Right hindlimb (tissue), 1 donor: ENCODE results near the gene EFS.

ENCODE experiments used
- DNase-seq: peaks from one replicate; pipeline ENCODE4 v3.0.0-alpha.2; 2018

The EFS gene

DNA sequence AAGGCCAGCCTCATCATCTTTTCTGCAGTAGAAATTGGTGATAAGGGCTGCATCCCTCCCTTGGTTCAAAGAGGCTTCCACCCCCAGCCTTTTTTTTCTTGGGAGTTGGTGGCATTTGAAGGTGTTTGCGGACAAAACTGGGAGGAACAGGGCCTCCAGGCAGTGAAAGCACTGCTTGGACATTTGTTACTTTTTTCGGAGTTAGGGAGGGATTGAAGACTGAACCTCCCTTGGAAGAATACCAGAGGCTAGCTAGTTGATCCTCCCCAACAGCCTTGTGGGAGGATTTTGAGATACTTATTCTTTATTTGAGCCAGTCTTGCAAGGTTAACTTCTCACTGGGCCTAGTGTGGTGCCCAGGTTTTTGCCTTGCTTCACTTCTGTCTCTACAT is 40.5 kb downstream of the EFS start:
- DNase-seq: no peak

GRCh38 chr14:23323838-23324454 is 41.0 kb downstream of the EFS start:
- no peak for DNase-seq

- DNase-seq: no peak
These were observed 42.1 kb downstream of the EFS start for GRCh38 chr14:23322568-23323517.

DNA sequence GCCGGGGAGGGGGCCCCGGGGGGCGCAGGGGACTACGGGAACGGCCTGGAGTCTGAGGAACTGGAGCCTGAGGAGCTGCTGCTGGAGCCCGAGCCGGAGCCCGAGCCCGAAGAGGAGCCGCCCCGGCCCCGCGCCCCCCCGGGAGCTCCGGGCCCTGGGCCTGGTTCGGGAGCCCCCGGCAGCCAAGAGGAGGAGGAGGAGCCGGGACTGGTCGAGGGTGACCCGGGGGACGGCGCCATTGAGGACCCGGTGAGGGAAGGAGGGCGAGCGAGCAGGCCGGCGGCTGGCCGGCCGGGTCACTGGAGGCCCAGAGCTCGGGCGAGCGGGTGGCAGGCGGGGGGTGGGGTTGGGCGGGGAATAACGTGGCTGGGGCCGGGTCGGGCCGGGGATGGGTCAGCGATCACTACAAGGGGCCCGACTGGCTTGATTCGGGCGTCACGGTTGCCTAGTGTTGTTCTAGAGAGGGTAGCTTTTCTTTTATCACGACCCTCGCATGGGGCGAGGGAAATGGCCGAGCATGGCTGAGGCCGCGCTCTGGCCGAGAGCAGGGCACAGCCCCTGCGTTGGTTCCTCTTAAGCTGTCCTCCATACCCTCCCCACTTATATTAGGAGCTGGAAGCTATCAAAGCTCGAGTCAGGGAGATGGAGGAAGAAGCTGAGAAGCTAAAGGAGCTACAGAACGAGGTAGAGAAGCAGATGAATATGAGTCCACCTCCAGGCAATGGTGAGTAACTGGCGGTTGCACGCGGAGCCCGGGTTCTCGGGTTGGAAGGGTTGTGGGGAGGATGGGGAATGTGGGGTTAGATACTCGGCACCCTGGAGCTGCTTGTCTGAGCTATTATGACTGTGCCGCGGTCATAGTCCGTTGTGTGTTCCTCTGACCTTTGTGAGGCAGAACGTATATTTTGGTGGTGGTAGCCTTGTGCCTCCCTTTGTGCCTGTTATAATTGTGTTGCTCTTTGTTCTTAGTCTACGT is 43.1 kb downstream of the EFS start:
- peak; percentile 44 for DNase-seq

DNA sequence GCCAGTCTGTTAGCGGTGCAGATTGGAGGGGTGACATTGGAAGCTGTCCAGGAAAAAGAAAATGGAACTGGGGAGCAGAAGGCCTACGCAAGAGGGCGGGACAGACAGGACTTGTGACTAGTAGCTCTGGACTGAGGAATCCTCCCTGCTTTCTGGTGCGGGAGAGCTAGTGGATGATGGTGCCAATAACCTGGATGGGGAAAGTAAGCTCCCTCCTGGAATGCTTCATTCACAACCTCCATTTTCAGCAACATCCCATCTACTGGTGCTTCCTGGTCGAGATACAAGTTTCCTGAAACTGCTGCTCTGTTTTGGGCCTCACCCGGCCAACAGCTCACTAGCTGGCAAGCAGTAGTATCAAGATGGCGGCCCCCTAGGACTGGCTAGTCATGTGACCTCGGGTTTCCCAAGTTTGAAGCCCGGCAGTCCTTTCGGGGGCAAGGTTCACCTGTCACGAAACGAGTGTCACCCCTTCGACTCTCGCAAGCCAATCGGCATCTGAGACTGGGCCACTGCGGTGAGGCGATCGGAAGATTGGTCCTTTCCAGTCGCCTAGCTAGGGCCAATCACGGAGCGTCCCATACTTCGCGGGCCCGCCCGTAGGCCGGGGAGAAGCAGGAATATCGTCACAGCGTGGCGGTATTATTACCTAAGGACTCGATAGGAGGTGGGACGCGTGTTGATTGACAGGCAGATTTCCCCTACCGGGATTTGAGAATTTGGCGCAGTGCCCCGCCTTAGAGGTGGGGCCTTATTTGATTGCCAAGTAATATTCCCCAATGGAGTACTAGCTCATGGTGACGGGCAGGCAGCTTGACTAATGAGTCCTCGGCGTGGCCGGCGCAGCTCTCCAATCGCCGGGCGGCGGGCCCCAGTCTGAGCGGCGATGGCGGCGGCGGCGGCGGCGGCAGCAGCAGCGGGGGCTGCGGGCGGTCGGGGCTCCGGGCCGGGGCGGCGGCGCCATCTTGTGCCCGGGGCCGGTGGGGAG is 44.1 kb downstream of the EFS start, which contains the start of gene PABPN1:
Gene PABPN1, plus strand, starts transcription at position 874 of the 988 bp plus-strand sequence. Its CDS starts 13 bp downstream, at position 887.
- peak; percentile 100 for DNase-seq

GRCh38 chr14:23319746-23320583 is 45.0 kb downstream of the EFS start:
- DNase-seq: no peak

DNA sequence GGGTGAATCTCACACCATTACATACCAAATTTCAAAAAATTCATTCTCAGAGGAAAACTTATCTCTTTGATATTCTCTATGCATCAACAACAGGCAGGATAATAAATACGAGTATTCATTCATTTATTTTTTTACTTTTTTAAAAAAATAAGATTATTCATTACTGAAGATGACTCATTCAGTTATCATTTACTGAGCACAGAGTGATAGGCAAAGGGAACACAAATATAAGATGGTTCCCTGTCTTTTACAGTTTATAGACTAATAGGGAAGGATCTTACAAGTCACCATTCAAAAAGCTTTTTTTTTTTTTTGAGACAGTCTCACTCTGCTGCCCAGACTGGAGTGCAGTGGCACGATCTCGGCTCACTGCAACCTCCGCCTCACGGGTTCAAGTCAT is 48.7 kb downstream of the EFS start:
- no peak for DNase-seq

DNA sequence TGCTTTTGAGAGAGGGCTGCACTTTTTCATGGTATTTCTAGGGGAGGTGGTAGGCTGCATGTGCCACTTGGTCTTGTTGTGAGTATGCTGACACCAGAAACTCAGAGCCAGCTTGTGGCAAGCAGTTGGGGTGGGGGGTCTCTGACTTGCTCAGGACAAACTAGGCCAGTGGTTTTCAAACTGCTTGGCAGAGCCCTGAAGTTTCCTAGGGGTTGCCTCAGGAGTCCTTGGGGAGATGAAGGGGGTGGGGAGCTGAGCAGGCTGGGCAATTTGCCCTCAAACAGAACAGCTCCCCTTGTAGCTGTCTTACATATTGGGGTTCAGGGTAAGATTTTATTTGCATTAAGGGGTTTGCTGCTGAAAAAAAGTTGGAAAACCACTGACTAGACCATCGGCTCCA is 54.4 kb downstream of the EFS start:
- no peak for DNase-seq

DNA sequence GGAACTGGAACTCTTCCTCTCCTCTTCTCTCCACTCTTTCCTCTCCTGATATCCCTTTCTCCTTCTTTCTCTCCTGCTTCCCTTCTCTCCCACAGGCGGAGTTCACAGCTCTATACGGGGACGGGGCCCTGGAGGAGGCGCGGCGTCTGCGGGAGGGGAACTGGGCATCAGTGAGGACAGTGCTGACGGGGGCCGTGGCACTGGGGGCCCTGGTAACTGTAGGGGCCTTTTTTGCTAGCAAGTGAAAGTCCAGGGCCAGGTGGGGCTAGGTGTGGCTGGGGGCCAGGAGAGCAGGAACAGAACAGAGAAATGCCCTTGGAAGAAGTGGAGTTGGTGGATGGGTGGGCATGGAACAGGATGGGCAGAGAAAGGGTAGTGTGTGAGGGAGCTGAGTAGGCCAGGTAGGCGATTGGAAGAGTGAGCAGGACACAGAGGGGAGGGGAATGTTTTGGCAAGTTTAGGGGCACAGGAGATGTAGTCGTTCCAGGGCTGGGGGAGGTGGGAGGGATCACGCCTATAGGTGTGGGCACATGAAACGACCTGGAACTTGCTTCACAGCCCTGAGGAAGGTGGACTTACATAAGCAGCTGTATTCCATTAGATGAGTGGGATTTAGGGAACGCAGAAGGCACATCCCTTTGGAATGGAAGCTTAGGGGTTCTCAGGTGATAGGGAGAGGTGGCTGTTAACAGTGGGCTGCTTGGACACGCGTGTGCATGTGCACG is 56.1 kb downstream of the EFS start:
- DNase-seq: no peak

- DNase-seq: no peak
These were observed 57.0 kb downstream of the EFS start for GRCh38 chr14:23307687-23308644.

DNA sequence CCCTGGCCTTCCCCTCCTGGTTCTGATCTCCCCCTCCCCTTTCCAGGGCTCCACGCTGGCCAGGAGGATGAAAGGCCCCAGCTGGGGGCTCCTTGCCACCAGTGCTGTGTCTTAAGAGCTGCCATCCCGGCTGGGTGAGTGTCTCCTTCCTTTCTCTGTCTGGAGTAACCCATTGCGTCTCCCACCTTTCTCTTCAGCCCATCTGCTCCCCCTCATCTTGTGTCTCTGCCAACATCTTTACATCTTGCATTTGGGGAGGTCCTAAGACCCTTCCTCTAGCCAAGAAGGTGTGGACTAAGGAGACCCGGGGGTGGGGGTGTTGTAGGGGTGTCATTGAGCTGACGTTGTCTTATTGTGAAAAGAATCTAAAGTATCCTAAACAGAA is 57.8 kb downstream of the EFS start:
- no peak for DNase-seq

DNA sequence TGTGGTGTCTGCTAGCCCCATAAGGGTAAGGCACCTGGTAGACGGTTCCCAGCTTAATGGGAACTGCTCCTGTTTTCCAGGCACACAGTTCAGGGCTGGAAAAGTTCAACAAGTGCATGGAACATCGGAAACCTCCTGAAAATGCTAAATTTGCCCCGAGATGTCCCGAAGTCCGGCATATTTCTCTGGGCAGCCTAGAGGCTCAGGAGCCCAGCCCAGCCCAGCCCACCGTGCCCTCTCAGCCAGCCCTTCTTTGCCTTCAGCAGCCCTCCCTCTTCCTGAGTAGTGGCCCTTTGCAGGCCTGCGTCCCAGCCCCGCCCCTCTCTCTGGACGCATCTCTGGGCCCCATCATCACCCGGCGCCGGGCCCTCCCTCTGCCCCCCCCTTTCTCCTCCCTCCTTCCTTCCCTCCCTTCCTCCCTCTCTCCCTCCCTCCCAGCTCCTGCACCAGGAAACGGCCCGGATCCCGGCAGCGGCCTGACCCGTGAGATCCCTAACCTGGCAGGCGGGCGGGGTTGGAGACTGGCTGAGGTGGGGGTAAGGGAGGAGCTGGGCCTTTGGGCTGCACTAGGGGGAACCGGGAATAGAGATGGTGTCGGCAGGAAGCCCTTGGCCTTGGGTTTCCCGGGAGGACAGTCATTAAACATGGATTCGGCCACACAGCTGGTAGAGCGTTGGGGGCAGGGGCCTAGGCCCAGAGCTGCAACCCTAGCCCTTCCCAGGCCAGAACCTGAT is 58.4 kb downstream of the EFS start, which contains the start of gene BCL2L2:
Gene BCL2L2, plus strand, starts transcription at position 422 of the 734 bp plus-strand sequence. CDS start 935 bp downstream, outside the sequence.
- DNase-seq: peak; percentile 96
